Right lobe of liver (tissue), 4 donors: ENCODE measurements around the gene IDS.
"Not testable (repeated sequence)": the region's sequence is repeated elsewhere in the genome, so short reads cannot be mapped to it uniquely, and the experiment has no call there.

Experiments used
- CTCF ChIP-seq, 4 donors: fragments of 200-600 bp in 3 of 4; fragments of 450-650 bp in 1 of 4; IDR thresholded peaks; one replicate each; pipeline versions ENCODE4 v1.5.1 to v1.8.0; 2016 to 2022; ENCODE audit warnings: antibody characterized with exemption in 4 of 4, mild to moderate bottlenecking in 2 of 4
- POLR2A ChIP-seq: fragments of 450-650 bp; IDR thresholded peaks from one replicate; pipeline ENCODE4 v1.6.1; 2017; ENCODE audit warnings: antibody characterized with exemption, mild to moderate bottlenecking
- donor health status: DM: no; HTN: no; CAD: no.
- donor health status: DM: no; HTN: no; CAD: no.
- donor health status: DM: no; HTN: yes; CAD: no.

DNA sequence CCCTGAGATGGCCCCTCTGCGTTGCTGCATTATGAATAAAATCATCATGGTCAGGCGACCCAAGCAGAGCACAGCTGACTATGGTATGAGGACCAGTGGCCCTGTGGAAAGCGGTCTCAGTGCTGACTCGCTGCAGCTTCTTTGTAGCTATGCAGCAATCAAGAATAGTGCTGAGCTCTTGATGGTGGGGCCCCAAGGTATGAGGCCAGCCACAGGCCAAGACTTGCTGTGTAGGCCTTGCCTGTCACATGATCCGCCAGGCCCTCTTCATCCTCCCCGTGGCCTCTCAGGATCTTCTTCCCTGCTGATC is 46.8 kb upstream of the IDS start:
- not testable (repeated sequence) for TF ChIP-seq CTCF (IDR thresholded peaks at IDR 0.05); POLR2A
